HepG2 (cell line): Measurements from ENCODE around the gene LMCD1. TPM values are rescaled to one million over a fixed set of nuclear protein-coding genes. Genes with fewer than 3 reads are reported as not detected.

Experiments
- ATAC-seq: fragments of 200-7000 bp; cut with Tn5 transposase; 3 replicates; pipeline ENCODE4 v1.9.1; 2020; ENCODE audit warnings: mild to moderate bottlenecking, moderate library complexity
- BruUV-seq: library from RNA; stranded (reverse); fragments of 400-500 nt; replicated peaks from 2 replicates; lab custom pipeline; 2021; lab: Mats Ljungman, UMichigan
- CTCF ChIA-PET: fragments of 300-600 bp; formaldehyde crosslinking; extraction: SDS; loops from one replicate; lab custom pipeline; 2021; ENCODE audit warnings: low total read pairs, inconsistent platforms, low intra/inter-chr PET ratio; lab: Yijun Ruan, JAX
- POLR2A ChIA-PET: fragments of 350-600 bp; sonication (Branson Sonifier 250); formaldehyde crosslinking; loops from one replicate; lab custom pipeline; 2020; ENCODE audit warnings: antibody characterized with exemption, inconsistent platforms; lab: Yijun Ruan, JAX
- DNase-seq: peaks from one replicate; pipeline ENCODE4 v3.0.0-alpha.2; 2015; ENCODE audit warnings: low spot score
- FAIRE-seq: peaks from 3 replicates; lab custom pipeline; 2011; peaks lifted over from hg19 to GRCh38; lab: Jason Lieb, UNC
- H2AFZ ChIP-seq: one replicate; pipeline ENCODE4 v1.6.1; 2011; ENCODE audit warnings: low read length, inconsistent platforms
- H3K27ac ChIP-seq: fragments of 300-600 bp; 3 replicates; pipeline ENCODE4 v1.8.0; 2011; ENCODE audit warnings: mixed run types, mild to moderate bottlenecking, mixed read lengths, low read length, inconsistent platforms; ENCODE audit not compliant: insufficient read depth; ENCODE audit errors: extremely low read length
- H3K27me3 ChIP-seq, 2 experiments: fragments of 200-600 bp in 1 of 2; 2 replicates in 1 of 2; 3 replicates in 1 of 2; pipeline versions ENCODE4 v1.6.0 to v1.8.0; 2011; ENCODE audit warnings: low read length in 2 of 2, mild to moderate bottlenecking in 2 of 2, moderate library complexity in 2 of 2, inconsistent platforms in 1 of 2; ENCODE audit not compliant: insufficient read depth in 2 of 2, control insufficient read depth in 1 of 2
- H3K36me3 ChIP-seq, 2 experiments: fragments of 200-600 bp in 1 of 2; replicated peaks in 1 of 2; 2 replicates in 1 of 2; 3 replicates in 1 of 2; pipeline versions ENCODE4 v1.5.1 to v1.8.0; 2011; ENCODE audit warnings: low read length in 2 of 2, inconsistent platforms in 1 of 2; ENCODE audit not compliant: insufficient read depth in 2 of 2, control insufficient read depth in 1 of 2
- H3K4me1 ChIP-seq: 2 replicates; pipeline ENCODE4 v1.5.1; 2012; ENCODE audit warnings: low read length, inconsistent platforms; ENCODE audit not compliant: insufficient read depth
- H3K4me2 ChIP-seq: 2 replicates; pipeline ENCODE4 v1.6.0; 2011; ENCODE audit warnings: low read depth, low read length, inconsistent platforms
- H3K4me3 ChIP-seq, 3 experiments: fragments of 200-600 bp in 1 of 3; sonication (generic), shearing (Covaris generic) in 1 of 3; replicated peaks in 1 of 3; 2 replicates each; pipeline ENCODE4 v1.5.1; 2011 to 2016; ENCODE audit warnings: low read length in 3 of 3, inconsistent platforms in 2 of 3, low read depth in 2 of 3, mild to moderate bottlenecking in 2 of 3, control low read depth in 1 of 3, mixed read lengths in 1 of 3; ENCODE audit not compliant: insufficient read depth in 1 of 3
- H3K79me2 ChIP-seq: one replicate; pipeline ENCODE4 v1.6.1; 2011; ENCODE audit warnings: low read length, inconsistent platforms; ENCODE audit not compliant: insufficient read depth
- H3K9ac ChIP-seq: 2 replicates; pipeline ENCODE4 v1.6.0; 2011; ENCODE audit warnings: mild to moderate bottlenecking, low read depth, low read length, inconsistent platforms; ENCODE audit not compliant: insufficient read depth
- H3K9me3 ChIP-seq: 2 replicates; pipeline ENCODE4 v1.5.1; 2012; ENCODE audit warnings: mild to moderate bottlenecking, low read length
- H4K20me1 ChIP-seq: 2 replicates; pipeline ENCODE4 v1.6.0; 2011; ENCODE audit warnings: inconsistent platforms, mild to moderate bottlenecking, low read length, moderate library complexity; ENCODE audit not compliant: insufficient read depth
- DMAP1 ChIP-seq: IDR thresholded peaks from 2 replicates; pipeline ENCODE4 v1.6.1; 2016
- EEA1 ChIP-seq: sonication (generic); formaldehyde crosslinking; IDR thresholded peaks from 2 replicates; pipeline ENCODE4 v1.5.1; 2020; ENCODE audit warnings: mild to moderate bottlenecking, missing genetic modification reagents, borderline replicate concordance
- ELF3 ChIP-seq: IDR thresholded peaks from 2 replicates; pipeline ENCODE4 v1.6.1; 2016; ENCODE audit warnings: missing genetic modification reagents, missing compliant biosample characterization
- KAT2B ChIP-seq: fragments of 150-350 bp; IDR thresholded peaks from 2 replicates; pipeline ENCODE4 v1.6.1; 2014; ENCODE audit warnings: low read depth, low read length, borderline replicate concordance
- MAFF ChIP-seq: IDR thresholded peaks from 2 replicates; pipeline ENCODE4 v1.6.1; 2011; ENCODE audit warnings: low read depth, low read length, improper control_type of control experiment
- MLLT10 ChIP-seq: sonication (generic); formaldehyde crosslinking; IDR thresholded peaks from 2 replicates; pipeline ENCODE4 v1.4.0; 2020; ENCODE audit warnings: missing genetic modification reagents
- NR2F6 ChIP-seq, 2 experiments: IDR thresholded peaks; 2 replicates each; pipeline ENCODE4 v1.6.1; 2016; ENCODE audit warnings: antibody characterized with exemption in 1 of 2, mild to moderate bottlenecking in 1 of 2
- PAF1 ChIP-seq: IDR thresholded peaks from 2 replicates; pipeline ENCODE4 v1.6.1; 2016; ENCODE audit warnings: missing genetic modification reagents, missing compliant biosample characterization
- SNRNP70 ChIP-seq: fragments of 200-400 bp; formaldehyde crosslinking; IDR thresholded peaks from 2 replicates; pipeline ENCODE4 v1.6.1; 2017; ENCODE audit warnings: mild to moderate bottlenecking, low read depth, low read length, moderate library complexity
- TOPORS ChIP-seq: sonication (generic); formaldehyde crosslinking; IDR thresholded peaks from 2 replicates; pipeline ENCODE4 v1.8.0; 2023; ENCODE audit warnings: mild to moderate bottlenecking, missing genetic modification reagents
- ZFP82 ChIP-seq: sonication (generic); formaldehyde crosslinking; IDR thresholded peaks from 2 replicates; pipeline ENCODE4 v1.5.1; 2020; ENCODE audit warnings: mild to moderate bottlenecking, missing genetic modification reagents, borderline replicate concordance
- ZGPAT ChIP-seq: IDR thresholded peaks from 2 replicates; pipeline ENCODE4 v1.6.1; 2016; ENCODE audit warnings: mild to moderate bottlenecking
- WGBS: methylation state at CpG from one replicate; pipeline ENCODE4 v1.1.6; 2017; ENCODE audit warnings: low lambda C conversion rate; 5-methylcytosine and 5-hydroxymethylcytosine counted together
- in situ Hi-C: cut with HindIII; loops from 2 replicates; pipeline ENCODE4 v1.10.0; 2017; ENCODE audit warnings: low pct_unique_long_range_greater_than_20kb; ENCODE audit not compliant: extremely low pct_ligation_motif_present
- intact Hi-C: fragments of 100-400 bp; cut with micrococcal nuclease; formaldehyde crosslinking; loops from one replicate; pipeline ENCODE4 v1.10.0; 2022; ENCODE audit not compliant: unreplicated experiment
- polyA plus RNA-seq, 8 experiments: library from polyadenylated mRNA; depleted of rRNA in 3 of 8; stranded (reverse) in 7 of 8; unstranded in 1 of 8; fragments of >200 nt; fragmentation: Illumina TruSeq in 4 of 8; extraction: Trizol in 4 of 8; gene quantifications; 2 replicates each; pipeline versions ENCODE4 v1.2.1 to v1.2.3, GENCODE V29; 2011 to 2016; ENCODE audit warnings: low read depth in 4 of 8, missing spikeins in 1 of 8, mixed read lengths in 1 of 8; ENCODE audit not compliant: insufficient read depth in 1 of 8
- total RNA-seq, 5 experiments: library from RNA; depleted of rRNA; stranded (reverse); fragments of >200 nt; fragmentation: Illumina TruSeq; extraction: Trizol; gene quantifications; 2 replicates each; pipeline ENCODE4 v1.2.3, GENCODE V29; 2016; ENCODE audit warnings: low read depth in 1 of 5
- TF ChIP-seq, protein P1 (sequence below): sonication (generic); formaldehyde crosslinking; IDR thresholded peaks from 2 replicates; pipeline ENCODE4 v1.4.0; 2020; ENCODE audit warnings: missing genetic modification reagents, borderline replicate concordance
- TF ChIP-seq, protein P2 (sequence below): conservative IDR thresholded peaks from 2 replicates; pipeline ENCODE4 v1.6.1; 2018; ENCODE audit warnings: missing genetic modification reagents

Gene LMCD1
- total and polyA plus RNA-seq, 2 of the 13 experiments (the other 11 are each of a cell fraction or from before 2014, with no cell fraction given) = 6.2 to 7.1 TPM

- Histone ChIP-seq H3K9me3 (no peaks in the 10 kb centered on the region), H3K36me3 (0 out of 5 replicates have a peak, but pooled peaks cover 0 to 2% of the 10 kb centered on the region in 2 experiments), H3K27me3 (no peaks in the 10 kb centered on the region), H4K20me1 (no peaks in the 10 kb centered on the region), H3K4me2 (no peak overlapping the region), H3K27ac (no peak overlapping the region), H3K4me1 (no peaks in the 10 kb centered on the region), H3K9ac (no peak overlapping the region), H3K4me3 (no peak overlapping the region), H3K79me2 (no peaks in the 10 kb centered on the region), H2AFZ (no peak overlapping the region)
- in situ Hi-C loops = no loop called here
- FAIRE-seq (no peak), DNase-seq (no peak), ATAC-seq (no peak)
- no peak for TF ChIP-seq NR2F6 (IDR thresholded peaks at IDR 0.05)
- no peak for TF ChIP-seq NR2F6 (CRISPR knock-in tag; IDR thresholded peaks at IDR 0.05)
- no peak for TF ChIP-seq ZGPAT (CRISPR knock-in tag)
- no peak for TF ChIP-seq SNRNP70
- TF ChIP-seq MLLT10 (CRISPR knock-in tag) = no peak
- no peak for TF ChIP-seq ZFP82
- TF ChIP-seq EEA1 = no peak
- 89% methylated on average over 6 of the region's 6 CpGs for WGBS
- POLR2A ChIA-PET = interaction anchor here (0.5 kb wide), 1 partner anchor 54 kb away, joined by 3 read pairs; the partner anchor contains the start of gene LMCD1
- no TSS peak for BruUV-seq
- intact Hi-C loops = no loop called here
- CTCF ChIA-PET = no interaction called here
These were observed 54.3 kb downstream of the LMCD1 start for GRCh38 chr3:8555725-8556472.

- WGBS = 96% methylated on average over 5 of the region's 5 CpGs
- no TSS peak for BruUV-seq
- POLR2A ChIA-PET = no interaction called here
- CTCF ChIA-PET = no interaction called here
- H3K4me1 ChIP-seq = no peaks in the 10 kb centered on the region
- H3K9ac ChIP-seq = no peak overlapping the region
- no peak overlapping the region for H2AFZ ChIP-seq
- H4K20me1 ChIP-seq = no peaks in the 10 kb centered on the region
- no peaks in the 10 kb centered on the region for H3K9me3 ChIP-seq
- FAIRE-seq = no peak
- no peak for DNase-seq
- no peaks in the 10 kb centered on the region for H3K27me3 ChIP-seq
- no peak overlapping the region for H3K4me3 ChIP-seq
- in situ Hi-C loops (no loop called here), intact Hi-C loops (no loop called here)
- no peak overlapping the region for H3K27ac ChIP-seq
- H3K4me2 ChIP-seq = no peak overlapping the region
- H3K79me2 ChIP-seq = no peaks in the 10 kb centered on the region
- H3K36me3 ChIP-seq = 0 out of 5 replicates have a peak, but pooled peaks cover 0 to 2% of the 10 kb centered on the region in 2 experiments
- ATAC-seq = no peak
- TF ChIP-seq KAT2B (no peak), DMAP1 (no peak), TOPORS (CRISPR knock-in tag) (no peak), MAFF (no peak), PAF1 (CRISPR knock-in tag) (no peak), ELF3 (CRISPR knock-in tag) (no peak)
- TF ChIP-seq, protein P1, sequence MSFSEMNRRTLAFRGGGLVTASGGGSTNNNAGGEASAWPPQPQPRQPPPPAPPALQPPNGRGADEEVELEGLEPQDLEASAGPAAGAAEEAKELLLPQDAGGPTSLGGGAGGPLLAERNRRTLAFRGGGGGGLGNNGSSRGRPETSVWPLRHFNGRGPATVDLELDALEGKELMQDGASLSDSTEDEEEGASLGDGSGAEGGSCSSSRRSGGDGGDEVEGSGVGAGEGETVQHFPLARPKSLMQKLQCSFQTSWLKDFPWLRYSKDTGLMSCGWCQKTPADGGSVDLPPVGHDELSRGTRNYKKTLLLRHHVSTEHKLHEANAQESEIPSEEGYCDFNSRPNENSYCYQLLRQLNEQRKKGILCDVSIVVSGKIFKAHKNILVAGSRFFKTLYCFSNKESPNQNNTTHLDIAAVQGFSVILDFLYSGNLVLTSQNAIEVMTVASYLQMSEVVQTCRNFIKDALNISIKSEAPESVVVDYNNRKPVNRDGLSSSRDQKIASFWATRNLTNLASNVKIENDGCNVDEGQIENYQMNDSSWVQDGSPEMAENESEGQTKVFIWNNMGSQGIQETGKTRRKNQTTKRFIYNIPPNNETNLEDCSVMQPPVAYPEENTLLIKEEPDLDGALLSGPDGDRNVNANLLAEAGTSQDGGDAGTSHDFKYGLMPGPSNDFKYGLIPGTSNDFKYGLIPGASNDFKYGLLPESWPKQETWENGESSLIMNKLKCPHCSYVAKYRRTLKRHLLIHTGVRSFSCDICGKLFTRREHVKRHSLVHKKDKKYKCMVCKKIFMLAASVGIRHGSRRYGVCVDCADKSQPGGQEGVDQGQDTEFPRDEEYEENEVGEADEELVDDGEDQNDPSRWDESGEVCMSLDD (CRISPR knock-in tag) = no peak
- TF ChIP-seq, protein P2, sequence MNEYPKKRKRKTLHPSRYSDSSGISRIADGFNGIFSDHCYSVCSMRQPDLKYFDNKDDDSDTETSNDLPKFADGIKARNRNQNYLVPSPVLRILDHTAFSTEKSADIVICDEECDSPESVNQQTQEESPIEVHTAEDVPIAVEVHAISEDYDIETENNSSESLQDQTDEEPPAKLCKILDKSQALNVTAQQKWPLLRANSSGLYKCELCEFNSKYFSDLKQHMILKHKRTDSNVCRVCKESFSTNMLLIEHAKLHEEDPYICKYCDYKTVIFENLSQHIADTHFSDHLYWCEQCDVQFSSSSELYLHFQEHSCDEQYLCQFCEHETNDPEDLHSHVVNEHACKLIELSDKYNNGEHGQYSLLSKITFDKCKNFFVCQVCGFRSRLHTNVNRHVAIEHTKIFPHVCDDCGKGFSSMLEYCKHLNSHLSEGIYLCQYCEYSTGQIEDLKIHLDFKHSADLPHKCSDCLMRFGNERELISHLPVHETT = no peak
These were observed 54.8 kb downstream of the LMCD1 start for GRCh38 chr3:8556473-8556869.
